HUES64 (cell line): ENCODE data around the gene NFKBIE.

ENCODE experiments used
- H3K27ac ChIP-seq: 2 replicates; pipeline ENCODE4 v1.7.0; 2013; ENCODE audit warnings: low read depth, low read length, inconsistent platforms
- H3K27me3 ChIP-seq: 2 replicates; pipeline ENCODE4 v1.6.1; 2013; ENCODE audit warnings: mild to moderate bottlenecking, low read length; ENCODE audit not compliant: insufficient read depth
- H3K36me3 ChIP-seq: 2 replicates; pipeline ENCODE4 v1.6.1; 2013; ENCODE audit warnings: mild to moderate bottlenecking, low read length; ENCODE audit not compliant: insufficient read depth
- H3K4me1 ChIP-seq: 2 replicates; pipeline ENCODE4 v1.6.1; 2013; ENCODE audit warnings: mild to moderate bottlenecking, low read length, moderate library complexity; ENCODE audit not compliant: insufficient read depth
- H3K4me3 ChIP-seq: 2 replicates; pipeline ENCODE4 v1.5.1; 2013; ENCODE audit warnings: mild to moderate bottlenecking, low read length, moderate library complexity
- H3K9ac ChIP-seq: 2 replicates; pipeline ENCODE4 v1.6.1; 2013; ENCODE audit warnings: mild to moderate bottlenecking, low read depth, low read length
- H3K9me3 ChIP-seq: 2 replicates; pipeline ENCODE4 v1.6.1; 2013; ENCODE audit warnings: low read depth, low read length; ENCODE audit not compliant: insufficient read depth
- WGBS: fragments of 150-250, 120-280 bp; methylation state at CpG from one replicate; pipeline ENCODE4 v1.1.7; 2013; ENCODE audit warnings: missing lambda C conversion rate; 5-methylcytosine and 5-hydroxymethylcytosine counted together

NFKBIE gene

GRCh38 chr6:44228031-44228430 is 37.3 kb downstream of the NFKBIE start:
- Histone ChIP-seq H3K4me1 (peaks cover 24% of the 10 kb centered on the region), H3K36me3 (peaks cover 56% of the 10 kb centered on the region), H3K4me3 (no peak overlapping the region), H3K9ac (no peak overlapping the region), H3K27me3 (no peaks in the 10 kb centered on the region), H3K9me3 (no peaks in the 10 kb centered on the region), H3K27ac (no peak overlapping the region)
- 76% methylated on average over 6 of the region's 6 CpGs for WGBS

DNA sequence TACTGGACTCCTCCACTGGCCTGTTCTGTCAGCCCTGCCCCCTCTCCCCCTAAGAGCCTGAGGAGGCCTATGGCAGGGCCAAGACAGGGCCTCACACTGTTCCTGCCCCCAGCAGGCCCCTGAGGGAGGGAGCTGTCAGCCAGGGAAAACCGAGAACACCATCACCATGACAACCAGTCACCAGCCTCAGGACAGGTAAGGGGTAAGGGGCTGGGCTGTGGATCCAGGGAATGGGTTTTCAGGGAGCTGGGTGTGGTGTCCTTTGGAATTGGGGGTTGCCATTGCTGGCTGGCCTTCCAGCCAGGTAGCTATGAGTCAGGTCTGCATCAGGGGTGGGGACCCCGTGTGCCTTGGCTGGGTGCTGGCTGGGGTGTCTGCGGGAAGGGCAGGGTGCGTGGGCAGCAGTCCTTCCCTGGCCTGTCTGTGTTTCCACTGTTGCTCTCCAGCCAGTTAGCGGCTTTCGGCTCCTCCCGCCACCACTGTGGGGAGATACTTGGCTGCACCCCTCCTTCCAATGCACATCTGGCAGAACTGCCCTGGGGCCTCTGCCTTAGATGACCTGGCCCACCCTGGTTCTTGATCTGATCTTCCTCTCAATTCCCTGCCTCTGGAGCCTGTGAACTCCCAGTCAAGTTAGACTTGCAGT is 38.1 kb downstream of the NFKBIE start:
- H3K36me3 ChIP-seq, result peaks cover 49% of the 10 kb centered on the region
- peaks cover 31% of the 10 kb centered on the region for H3K4me1 ChIP-seq
- WGBS, result 95% methylated on average over 6 of the region's 7 CpGs

DNA sequence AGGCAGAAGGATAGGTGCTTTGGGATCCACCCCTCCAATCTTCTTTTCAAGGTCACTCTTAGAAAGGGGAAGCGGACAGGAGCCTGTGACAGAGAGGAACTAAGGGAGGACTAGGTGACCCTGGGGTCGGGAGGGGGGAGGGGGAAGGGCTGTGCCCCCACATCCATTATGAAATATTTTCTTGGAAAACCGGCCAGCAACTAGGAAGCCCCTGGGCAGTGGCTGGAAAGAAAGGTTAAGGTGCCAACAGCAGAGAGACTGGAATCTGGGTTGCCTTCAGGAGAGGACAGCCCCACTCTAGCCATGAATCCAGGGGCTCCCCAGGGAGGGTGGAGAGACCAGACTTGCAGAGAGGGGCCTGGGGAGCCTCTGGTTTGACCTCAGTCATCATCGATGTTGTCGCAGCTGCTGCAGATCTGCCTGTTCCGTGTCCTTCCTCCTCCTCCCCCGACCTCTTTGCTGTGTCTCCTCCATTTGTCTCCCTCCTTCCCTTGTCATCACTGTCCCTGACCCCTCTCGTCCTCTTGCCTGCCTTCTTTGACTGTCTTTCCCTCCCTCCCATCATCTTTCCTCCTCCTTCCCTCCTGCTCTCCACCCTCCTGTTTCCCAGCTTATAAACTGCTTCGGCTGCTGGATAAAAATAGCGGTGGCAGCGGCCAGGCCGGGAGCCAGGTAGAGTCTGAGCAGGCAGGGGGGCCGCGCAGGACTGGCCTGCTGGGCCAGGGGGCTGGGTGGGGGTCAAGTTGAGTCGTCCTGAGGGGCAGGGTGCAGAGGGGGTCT is 38.8 kb downstream of the NFKBIE start:
- H3K27ac ChIP-seq, result no peak overlapping the region
- H3K4me1 ChIP-seq, result peaks cover 37% of the 10 kb centered on the region
- peaks cover 42% of the 10 kb centered on the region for H3K36me3 ChIP-seq
- H3K4me3 ChIP-seq, result no peak overlapping the region
- 70% methylated on average over 14 of the region's 15 CpGs for WGBS
- no peaks in the 10 kb centered on the region for H3K9me3 ChIP-seq
- H3K27me3 ChIP-seq, result no peaks in the 10 kb centered on the region
- H3K9ac ChIP-seq, result 0 out of 2 replicates have a peak overlapping the region, but pooled peaks have one; percentile 5

More for the DNA sequence above, 38.1 kb downstream of the NFKBIE start:
- Histone ChIP-seq H3K4me3 (no peak overlapping the region), H3K27me3 (no peaks in the 10 kb centered on the region), H3K27ac (no peak overlapping the region), H3K9ac (no peak overlapping the region), H3K9me3 (no peaks in the 10 kb centered on the region)

- 79% methylated on average over 8 of the region's 8 CpGs for WGBS
- Histone ChIP-seq H3K4me3 (no peak overlapping the region), H3K9me3 (no peaks in the 10 kb centered on the region), H3K4me1 (peaks cover 37% of the 10 kb centered on the region), H3K36me3 (peaks cover 34% of the 10 kb centered on the region), H3K27me3 (no peaks in the 10 kb centered on the region), H3K27ac (no peak overlapping the region; the same call in 1 of the 2 replicates), H3K9ac (0 out of 2 replicates have a peak overlapping the region, but pooled peaks have one; percentile 5)
These were observed 39.6 kb downstream of the NFKBIE start for GRCh38 chr6:44225579-44226325.

- WGBS, result 89% methylated on average over 4 of the region's 4 CpGs
- Histone ChIP-seq H3K27me3 (no peaks in the 10 kb centered on the region), H3K27ac (no peak overlapping the region), H3K9ac (no peak overlapping the region), H3K4me1 (peaks cover 38% of the 10 kb centered on the region), H3K9me3 (no peaks in the 10 kb centered on the region), H3K36me3 (peaks cover 25% of the 10 kb centered on the region), H3K4me3 (peak overlapping the region; percentile 62)
These were observed 40.4 kb downstream of the NFKBIE start for GRCh38 chr6:44224965-44225305.

- peaks cover 40% of the 10 kb centered on the region for H3K4me1 ChIP-seq
These were observed 41.1 kb downstream of the NFKBIE start for GRCh38 chr6:44224029-44224964.

DNA sequence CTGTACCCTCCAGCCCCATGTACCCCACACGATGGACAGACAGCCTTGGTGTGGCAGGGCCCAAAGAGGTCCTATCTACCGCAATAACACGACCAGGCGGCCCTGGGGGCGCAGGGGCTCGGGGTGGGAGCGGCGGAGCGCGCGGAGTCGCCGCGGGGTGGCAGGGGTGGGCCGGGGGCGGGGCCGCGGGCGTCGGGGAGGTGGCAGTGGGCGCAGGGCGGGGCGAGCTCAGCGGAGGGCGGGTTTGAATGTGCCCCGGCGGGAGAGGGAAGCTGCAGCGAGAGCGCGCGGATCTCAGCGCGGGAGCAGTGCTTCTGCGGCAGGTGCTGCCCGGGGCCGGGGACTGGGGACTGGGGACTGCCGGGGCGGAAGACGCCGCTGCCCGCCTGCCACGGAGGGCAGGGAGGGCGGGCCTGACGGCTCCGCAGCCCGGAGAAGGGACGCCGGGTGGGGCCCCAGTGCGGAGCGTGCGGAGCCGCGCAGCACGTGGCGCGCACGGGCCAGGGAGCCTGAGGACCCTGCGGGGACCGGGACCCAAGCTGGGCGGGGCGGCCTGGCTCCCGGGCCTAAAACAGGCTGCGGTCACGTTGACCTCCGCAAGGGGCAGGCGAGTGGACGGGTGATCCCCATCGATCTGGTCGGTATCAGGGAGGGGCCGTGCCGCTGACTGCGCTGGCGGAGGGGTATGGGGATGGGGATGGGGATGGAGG is 41.9 kb downstream of the NFKBIE start, which contains the start of gene SLC29A1:
Gene SLC29A1, plus strand, starts transcription at position 277 of the 710 bp plus-strand sequence. CDS start 3,719 bp downstream, outside the sequence.
- H3K9me3 ChIP-seq, result no peaks in the 10 kb centered on the region
- peaks cover 42% of the 10 kb centered on the region for H3K4me1 ChIP-seq
- H3K27ac ChIP-seq, result peak within 1 kb of the TSS; percentile 89
- under 1% methylated on average over 73 of the region's 73 CpGs for WGBS
- peak within 1 kb of the TSS; percentile 75 for H3K9ac ChIP-seq
- peaks cover 11% of the 10 kb centered on the region; the same call in 1 of the 2 replicates for H3K36me3 ChIP-seq
- peak within 1 kb of the TSS; percentile 62 for H3K4me3 ChIP-seq
- no peaks in the 10 kb centered on the region for H3K27me3 ChIP-seq

More at GRCh38 chr6:44224029-44224964, 41.1 kb downstream of the NFKBIE start:
- Histone ChIP-seq H3K9me3 (no peaks in the 10 kb centered on the region), H3K27me3 (no peaks in the 10 kb centered on the region), H3K27ac (no peak overlapping the region; the same call in 1 of the 2 replicates), H3K4me3 (peak overlapping the region; percentile 62), H3K36me3 (peaks cover 19% of the 10 kb centered on the region), H3K9ac (peak overlapping the region; percentile 75)
- 7% methylated on average over 18 of the region's 18 CpGs for WGBS

DNA sequence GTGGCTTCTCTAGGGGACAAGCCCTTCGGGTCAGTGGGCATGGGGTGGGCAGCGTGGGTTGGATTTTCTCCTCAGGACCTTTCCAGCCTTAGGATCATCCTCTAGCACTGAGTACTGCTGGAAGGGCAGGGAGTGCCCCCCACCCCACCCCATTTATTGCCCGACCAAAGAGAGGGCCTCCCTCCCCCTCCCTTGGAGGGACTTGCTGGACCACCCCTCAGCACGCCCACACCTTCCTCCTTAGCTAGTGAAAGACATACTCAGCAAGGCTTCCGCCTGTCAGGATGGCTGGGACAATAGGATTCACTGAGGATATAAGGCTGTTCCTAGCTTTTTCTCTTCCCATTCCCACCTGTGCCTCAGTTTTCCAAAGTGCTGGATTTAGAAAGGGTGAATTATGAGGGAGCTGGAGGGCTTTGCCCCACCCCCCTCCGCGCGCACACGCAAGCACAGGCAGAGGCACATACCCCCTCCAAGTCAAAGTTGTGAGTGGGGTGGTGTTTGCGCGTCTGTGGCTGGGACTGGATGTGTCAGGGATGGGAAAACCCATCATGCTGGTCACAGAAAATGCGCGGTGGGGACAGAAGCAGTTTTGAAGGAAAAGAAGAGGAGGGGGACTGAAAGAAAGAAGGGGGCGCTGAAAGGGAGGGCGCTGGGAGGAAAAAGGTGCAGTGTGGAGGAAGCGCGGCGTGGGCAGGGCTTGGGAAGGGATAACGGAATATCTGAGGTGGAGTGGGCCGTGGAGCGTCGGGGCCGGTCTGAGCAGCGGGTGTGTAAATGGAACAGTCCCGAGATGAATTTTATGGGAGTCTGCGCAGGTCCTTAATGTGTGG is 42.6 kb downstream of the NFKBIE start:
- Histone ChIP-seq H3K9ac (peak overlapping the region; percentile 23; the same call in 1 of the 2 replicates), H3K36me3 (peaks cover 4% of the 10 kb centered on the region; the same call in 1 of the 2 replicates), H3K4me1 (peaks cover 50% of the 10 kb centered on the region), H3K27ac (peak overlapping the region; percentile 62; the same call in 1 of the 2 replicates), H3K9me3 (no peaks in the 10 kb centered on the region), H3K27me3 (no peaks in the 10 kb centered on the region), H3K4me3 (peak overlapping the region; percentile 62)
- 7% methylated on average over 26 of the region's 26 CpGs for WGBS

- no peaks in the 10 kb centered on the region for H3K36me3 ChIP-seq
- H3K9me3 ChIP-seq, result no peaks in the 10 kb centered on the region
- H3K27ac ChIP-seq, result peak overlapping the region; percentile 12; the same call in 1 of the 2 replicates
- no peak overlapping the region for H3K4me3 ChIP-seq
- H3K4me1 ChIP-seq, result peaks cover 57% of the 10 kb centered on the region
- WGBS, result 57% methylated on average over 1 of the region's 2 CpGs
- H3K27me3 ChIP-seq, result no peaks in the 10 kb centered on the region
- H3K9ac ChIP-seq, result no peak overlapping the region
These were observed 43.4 kb downstream of the NFKBIE start for GRCh38 chr6:44221961-44222335.
